ENCODE data around the gene FBXW11.

GRCh38 chr5:172035049-172035448 lies 28.6 kb upstream of the FBXW11 start:
- TF ChIP-seq CTCF (IDR thresholded peaks at IDR 0.05) (no peak), POLR2A (IDR thresholded peaks at IDR 0.05) (no peak)
